Stimulated activated naive B cell treated with anti-CD40 and anti-IgM and Interleukin-4, amounts not matched to agents 10 μg/mL and 1 μg/mL and 100 μg/mL, for 72 hours (primary cell): Measurements from ENCODE around the gene AAMP.

Experiments used
- ATAC-seq, 2 donors: fragments of 150-1000 bp; cut with Tn5 transposase; replicated peaks; 2 replicates each; pipeline ENCODE4 v1.10.0; 2021; ENCODE audit warnings: moderate library complexity in 1 of 2
- DNase-seq: peaks from one replicate; pipeline ENCODE4 v3.0.0; 2021
- H3K27ac Mint-ChIP-seq: one replicate; pipeline ENCODE4 v1.8.0; 2022; ENCODE audit warnings: mild to moderate bottlenecking, mixed read lengths
- H3K27me3 Mint-ChIP-seq, 2 donors: one replicate each; pipeline ENCODE4 v1.8.0; 2022; ENCODE audit warnings: mixed read lengths in 2 of 2
- H3K36me3 Mint-ChIP-seq, 2 donors: one replicate each; pipeline ENCODE4 v1.8.0; 2022; ENCODE audit warnings: mixed read lengths in 2 of 2, mild to moderate bottlenecking in 1 of 2
- H3K4me1 Mint-ChIP-seq, 2 donors: one replicate each; pipeline ENCODE4 v1.8.0; 2022; ENCODE audit warnings: mixed read lengths in 2 of 2, mild to moderate bottlenecking in 1 of 2
- H3K4me3 Mint-ChIP-seq, 2 donors: one replicate each; pipeline ENCODE4 v1.8.0; 2022; ENCODE audit warnings: mild to moderate bottlenecking in 2 of 2, mixed read lengths in 2 of 2, moderate library complexity in 1 of 2
- H3K9me3 Mint-ChIP-seq, 2 donors: one replicate each; pipeline ENCODE4 v1.8.0; 2022; ENCODE audit warnings: mixed read lengths in 2 of 2, mild to moderate bottlenecking in 1 of 2

Gene AAMP

DNA sequence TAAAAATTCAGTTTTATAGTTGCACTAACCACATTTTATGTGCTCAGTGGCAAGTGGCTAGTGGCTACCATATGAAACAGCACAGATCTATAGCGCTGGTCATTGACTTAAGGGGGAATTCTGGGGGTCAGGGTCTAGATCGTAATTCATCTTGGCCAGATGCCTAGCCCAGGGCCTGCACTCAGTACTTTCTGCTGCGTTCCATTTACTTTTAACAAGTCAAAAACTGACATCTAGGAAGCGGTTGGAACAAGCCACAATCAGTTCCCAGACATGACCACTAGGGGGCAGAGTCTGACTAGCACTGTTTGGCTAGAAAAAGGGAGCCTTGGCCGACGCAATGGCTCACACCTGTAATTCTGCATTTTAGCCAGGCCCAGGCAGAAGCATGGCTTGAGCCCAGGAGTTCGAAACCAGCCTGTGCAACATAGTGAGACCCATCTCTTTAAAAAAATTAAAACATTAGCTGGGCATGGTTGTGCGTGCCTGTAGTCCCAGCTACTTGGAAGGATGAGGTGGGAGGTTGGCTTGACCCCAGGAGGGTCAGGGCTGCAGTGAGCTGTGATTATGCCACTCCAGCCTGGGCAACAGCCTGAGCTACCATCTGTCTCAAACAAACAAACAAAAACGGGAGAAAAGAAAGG is 31.4 kb upstream of the AAMP start:
- ATAC-seq (peak; percentile 97 to 98), DNase-seq (peak; percentile 79)
- no peaks in the 10 kb centered on the region for H3K9me3 Mint-ChIP-seq
- no peaks in the 10 kb centered on the region for H3K27me3 Mint-ChIP-seq
- H3K36me3 Mint-ChIP-seq, result no peaks in the 10 kb centered on the region
- peak overlapping the region; percentile 42 for H3K27ac Mint-ChIP-seq
- H3K4me1 Mint-ChIP-seq, result peaks cover 2 to 7% of the 10 kb centered on the region in 2 donors
- H3K4me3 Mint-ChIP-seq, result no peak overlapping the region

DNA sequence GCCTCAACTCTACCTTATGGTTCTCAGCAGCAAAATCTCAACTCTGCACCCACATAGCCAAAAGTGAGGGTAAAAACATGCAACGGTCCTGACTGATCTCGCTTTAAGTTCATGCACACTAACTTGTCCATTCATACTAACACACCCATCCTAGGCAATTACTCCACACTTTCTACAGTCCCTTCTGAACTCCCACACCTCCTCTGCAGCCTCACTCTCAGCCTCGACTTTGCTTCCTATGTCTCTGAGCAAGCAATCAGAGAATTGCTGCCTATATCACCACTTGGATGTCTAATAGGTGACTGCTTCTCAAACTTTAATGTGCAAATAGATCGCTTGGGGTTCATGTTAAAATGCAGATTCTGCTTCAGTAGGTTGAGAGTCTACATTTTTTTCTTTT is 30.2 kb upstream of the AAMP start:
- Mint-ChIP-seq H3K36me3 (no peaks in the 10 kb centered on the region), H3K4me3 (no peak overlapping the region), H3K27ac (no peak overlapping the region), H3K9me3 (no peaks in the 10 kb centered on the region), H3K4me1 (peaks cover 3 to 10% of the 10 kb centered on the region in 2 donors), H3K27me3 (no peaks in the 10 kb centered on the region)
- ATAC-seq (no peak), DNase-seq (no peak)

DNA sequence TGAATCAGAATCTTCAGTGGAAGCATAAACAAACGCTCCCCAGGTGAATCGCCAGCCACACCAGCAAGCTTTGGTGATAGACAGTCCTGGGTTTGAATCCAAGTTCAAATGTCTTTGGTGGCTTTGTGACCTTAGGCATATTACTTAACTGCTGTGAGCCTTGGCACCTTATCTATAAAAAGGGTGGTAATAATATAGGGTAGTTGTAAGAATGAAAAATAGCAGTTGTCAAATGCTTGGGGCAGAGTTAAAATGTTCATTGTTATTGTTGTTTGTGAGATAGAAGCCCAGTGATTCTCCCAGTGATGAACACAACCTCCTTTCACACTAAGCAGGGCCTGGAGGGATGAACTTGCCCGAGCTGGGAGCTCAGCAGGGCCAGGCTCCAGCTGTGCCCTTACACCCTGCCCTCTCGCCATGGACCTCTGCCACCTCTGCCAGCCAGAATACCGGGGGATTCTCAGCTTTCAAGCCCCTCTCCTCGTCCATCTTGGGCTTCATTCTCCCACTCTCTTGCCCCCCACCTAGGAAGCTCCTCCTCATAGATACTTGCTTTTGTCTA is 28.5 kb upstream of the AAMP start:
- peaks cover 6 to 28% of the 10 kb centered on the region in 2 donors for H3K4me1 Mint-ChIP-seq
- no peak overlapping the region for H3K27ac Mint-ChIP-seq
- no peaks in the 10 kb centered on the region for H3K9me3 Mint-ChIP-seq
- H3K27me3 Mint-ChIP-seq, result no peaks in the 10 kb centered on the region
- DNase-seq (no peak), ATAC-seq (no peak)
- H3K36me3 Mint-ChIP-seq, result no peaks in the 10 kb centered on the region
- H3K4me3 Mint-ChIP-seq, result no peak overlapping the region

DNA sequence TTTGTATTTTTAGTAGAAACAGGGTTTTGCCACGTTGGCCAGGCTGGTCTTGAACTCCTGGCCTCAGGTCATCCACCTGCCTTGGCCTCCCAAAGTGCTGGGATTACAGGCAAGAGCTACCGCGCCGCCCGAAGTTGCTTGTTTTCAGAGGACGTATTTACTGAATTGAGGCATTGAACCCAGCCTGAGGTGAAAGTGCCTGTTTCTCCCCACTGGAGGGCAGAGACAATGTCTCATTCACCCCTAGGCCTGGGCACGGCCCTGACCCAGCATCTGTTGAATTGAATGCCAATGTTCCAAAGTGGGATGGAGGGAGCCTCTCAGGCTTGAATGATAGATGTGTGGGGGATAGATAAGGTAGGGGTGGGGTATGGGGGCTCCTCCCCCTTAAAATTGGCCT is 26.9 kb upstream of the AAMP start:
- ATAC-seq, result no peak
- Mint-ChIP-seq H3K4me1 (peaks cover 7 to 40% of the 10 kb centered on the region in 2 donors), H3K4me3 (no peak overlapping the region), H3K27me3 (no peaks in the 10 kb centered on the region), H3K9me3 (no peaks in the 10 kb centered on the region), H3K27ac (no peak overlapping the region), H3K36me3 (no peaks in the 10 kb centered on the region)
- DNase-seq, result no peak

DNA sequence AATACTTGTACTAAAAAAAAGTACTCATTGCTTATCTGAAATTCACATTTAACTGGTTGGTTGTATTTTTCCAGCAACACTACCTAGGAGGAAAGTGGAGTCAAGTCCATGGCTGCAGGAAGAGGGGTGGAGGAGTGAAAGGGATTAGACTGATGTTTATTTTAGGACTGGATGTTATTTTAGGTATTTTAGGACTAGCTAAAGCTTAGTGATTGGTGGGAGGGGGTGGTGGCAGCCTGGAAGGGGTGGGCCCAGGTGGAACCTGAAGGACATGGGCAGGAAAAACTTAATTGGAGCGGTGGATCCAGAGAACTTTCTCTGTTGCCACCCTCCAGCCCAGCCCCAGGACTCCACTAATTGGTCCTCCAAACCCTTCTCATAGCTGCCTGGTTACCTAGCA is 26.3 kb upstream of the AAMP start:
- no peak for DNase-seq
- no peaks in the 10 kb centered on the region for H3K36me3 Mint-ChIP-seq
- no peak for ATAC-seq
- H3K27me3 Mint-ChIP-seq, result no peaks in the 10 kb centered on the region
- no peak overlapping the region for H3K27ac Mint-ChIP-seq
- H3K4me1 Mint-ChIP-seq, result peaks cover 12 to 41% of the 10 kb centered on the region in 2 donors
- no peaks in the 10 kb centered on the region for H3K9me3 Mint-ChIP-seq
- no peak overlapping the region for H3K4me3 Mint-ChIP-seq

DNA sequence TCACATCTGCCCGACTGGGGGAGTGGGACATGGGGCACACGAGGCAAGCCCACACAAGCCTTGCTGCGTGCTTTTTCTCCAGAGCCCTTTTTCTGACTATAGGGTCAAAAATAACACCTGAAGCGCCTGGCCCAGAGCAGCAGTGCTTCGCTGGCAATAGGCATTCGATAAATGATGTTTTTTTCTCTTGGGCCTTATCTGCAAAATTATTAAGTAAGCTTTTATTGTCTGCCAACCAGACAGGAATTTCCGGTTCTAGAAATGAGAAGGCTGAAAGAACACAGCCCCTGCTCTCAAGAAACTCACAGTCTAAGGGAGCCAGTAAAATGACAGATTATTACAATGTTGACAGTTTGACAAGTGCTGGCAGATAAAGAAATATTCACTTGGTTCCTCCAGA is 25.1 kb upstream of the AAMP start:
- H3K27ac Mint-ChIP-seq, result peak overlapping the region; percentile 48
- no peak for DNase-seq
- H3K9me3 Mint-ChIP-seq, result no peaks in the 10 kb centered on the region
- peaks cover 19 to 51% of the 10 kb centered on the region in 2 donors for H3K4me1 Mint-ChIP-seq
- no peaks in the 10 kb centered on the region for H3K36me3 Mint-ChIP-seq
- no peaks in the 10 kb centered on the region for H3K27me3 Mint-ChIP-seq
- no peak for ATAC-seq
- no peak overlapping the region for H3K4me3 Mint-ChIP-seq

DNA sequence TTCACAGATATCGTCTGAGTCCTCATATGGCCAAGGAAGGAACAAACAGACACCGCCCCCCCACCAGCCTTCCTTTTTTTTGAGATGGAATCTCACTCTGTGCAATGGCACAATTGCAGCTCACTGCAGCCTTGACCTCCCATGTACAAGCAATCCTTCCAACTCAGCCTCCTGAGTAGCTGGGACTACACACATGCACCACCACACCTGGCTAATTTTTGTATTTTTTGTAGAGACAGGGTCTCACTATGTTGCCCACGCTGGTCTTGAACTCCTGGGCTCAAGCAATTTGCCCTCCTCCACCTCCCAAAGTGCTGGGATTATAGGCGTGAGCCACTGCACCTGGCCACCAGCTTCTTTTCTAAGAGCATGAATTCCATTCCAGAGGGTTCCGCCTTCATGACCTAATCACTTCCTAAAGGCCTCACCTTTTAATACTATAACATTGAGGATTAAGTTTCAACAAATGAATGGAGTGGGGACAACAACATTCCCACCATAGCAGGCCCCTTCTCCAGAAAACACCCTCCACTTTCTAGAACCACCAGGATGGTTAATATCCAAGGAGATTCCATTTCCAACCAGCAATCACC is 24.6 kb upstream of the AAMP start:
- ATAC-seq (no peak), DNase-seq (no peak)
- no peaks in the 10 kb centered on the region for H3K27me3 Mint-ChIP-seq
- no peaks in the 10 kb centered on the region for H3K36me3 Mint-ChIP-seq
- no peaks in the 10 kb centered on the region for H3K9me3 Mint-ChIP-seq
- peaks cover 23 to 56% of the 10 kb centered on the region in 2 donors for H3K4me1 Mint-ChIP-seq
- H3K27ac Mint-ChIP-seq, result no peak overlapping the region
- no peak overlapping the region for H3K4me3 Mint-ChIP-seq

DNA sequence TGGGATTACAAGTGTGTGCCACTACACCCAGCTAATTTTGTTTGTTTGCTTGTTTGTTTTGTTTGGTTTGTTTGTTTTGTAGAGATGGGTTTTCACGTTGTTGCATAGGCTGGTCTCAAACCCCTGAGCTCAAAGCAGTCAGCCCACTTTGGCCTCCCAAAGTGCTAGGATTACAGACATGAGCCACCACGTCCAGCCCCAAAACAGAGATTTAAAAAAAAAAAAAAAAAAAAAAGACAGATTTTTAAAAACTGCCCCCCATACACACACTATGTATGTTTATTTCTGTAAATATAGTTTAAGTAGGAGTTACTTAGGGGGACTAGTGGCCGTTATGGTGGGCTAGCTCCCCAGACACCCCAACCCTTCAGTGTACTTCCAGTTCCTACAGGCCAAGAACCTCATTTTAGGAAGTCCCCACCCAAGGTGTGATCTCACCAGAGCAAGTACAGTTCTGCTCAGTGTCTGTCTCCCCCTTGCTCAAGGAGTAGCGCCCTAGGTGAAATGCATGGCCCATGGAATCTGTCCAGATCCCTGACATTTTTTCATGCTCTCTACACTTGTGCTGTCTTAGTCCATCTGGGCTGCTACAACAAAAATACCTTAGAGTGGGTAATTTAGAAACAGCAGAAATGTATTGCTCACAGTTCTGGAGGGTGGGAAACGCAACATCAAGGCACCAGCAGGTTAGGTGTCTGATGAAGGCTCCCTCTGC is 23.9 kb upstream of the AAMP start:
- H3K4me3 Mint-ChIP-seq, result peak overlapping the region in 1 of 2 donors; percentile 17
- no peaks in the 10 kb centered on the region for H3K27me3 Mint-ChIP-seq
- H3K9me3 Mint-ChIP-seq, result no peaks in the 10 kb centered on the region
- peaks cover 0 to 3% of the 10 kb centered on the region in 2 donors for H3K36me3 Mint-ChIP-seq
- DNase-seq (no peak), ATAC-seq (no peak)
- peaks cover 26 to 63% of the 10 kb centered on the region in 2 donors for H3K4me1 Mint-ChIP-seq
- H3K27ac Mint-ChIP-seq, result no peak overlapping the region

DNA sequence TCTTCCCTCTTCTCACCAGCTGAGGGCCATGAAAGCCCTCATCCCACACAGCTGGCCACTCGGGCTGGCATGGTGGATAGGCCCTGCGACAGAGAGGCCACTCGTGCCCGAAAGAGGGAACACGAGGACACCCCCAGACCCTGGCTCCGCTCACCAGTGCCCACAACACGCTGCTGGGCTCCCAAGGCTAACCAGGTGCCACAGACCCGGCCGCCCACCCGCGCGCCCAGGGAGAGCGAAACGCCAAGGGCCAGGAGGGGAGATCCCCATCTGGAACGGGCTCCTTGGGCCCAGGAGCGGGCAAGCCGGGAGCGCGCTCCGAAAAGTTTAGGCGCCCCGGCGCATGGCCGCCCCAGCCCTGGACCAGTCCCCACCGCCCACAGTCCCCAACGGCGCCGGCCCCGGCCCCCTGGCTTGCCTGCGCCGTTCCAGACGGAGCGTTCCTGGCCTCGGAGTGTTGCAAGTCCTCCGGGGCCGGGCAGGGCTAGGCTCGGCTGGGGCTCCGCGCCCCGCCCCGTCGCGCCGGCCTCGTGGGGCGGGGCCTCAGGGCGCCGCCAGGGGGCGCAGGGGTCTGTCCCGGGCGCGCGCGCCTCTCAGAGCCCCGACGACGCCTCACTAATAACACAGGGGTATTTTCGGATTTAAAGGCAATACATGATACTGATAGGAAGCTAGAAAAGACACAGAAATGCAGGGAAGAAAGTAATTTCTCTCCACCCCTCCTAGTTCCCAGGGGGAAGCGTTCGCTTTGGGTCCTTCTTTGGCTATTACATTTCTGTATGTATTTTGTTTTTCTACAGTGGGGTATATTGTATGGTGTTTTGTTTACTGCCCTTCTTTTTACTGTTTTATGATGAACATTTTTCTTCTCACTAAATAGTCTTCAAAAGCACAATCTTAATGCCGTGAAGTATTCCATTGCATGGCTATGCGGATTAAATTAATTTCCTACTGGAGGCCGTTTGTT is 22.4 kb upstream of the AAMP start, which contains the start of gene TMBIM1:
TSS of gene TMBIM1 (minus strand) at position 456 of the 967 bp plus-strand sequence. CDS start 10,362 bp downstream, outside the sequence.
- peak within 1 kb of the TSS; percentile 91 for H3K4me3 Mint-ChIP-seq
- H3K4me1 Mint-ChIP-seq, result peaks cover 36 to 76% of the 10 kb centered on the region in 2 donors
- peaks cover 1 to 6% of the 10 kb centered on the region in 2 donors for H3K36me3 Mint-ChIP-seq
- ATAC-seq, result peak; percentile 85 to 86
- no peaks in the 10 kb centered on the region for H3K9me3 Mint-ChIP-seq
- H3K27ac Mint-ChIP-seq, result peak within 1 kb of the TSS; percentile 85
- H3K27me3 Mint-ChIP-seq, result no peaks in the 10 kb centered on the region
- peak; percentile 78 for DNase-seq

DNA sequence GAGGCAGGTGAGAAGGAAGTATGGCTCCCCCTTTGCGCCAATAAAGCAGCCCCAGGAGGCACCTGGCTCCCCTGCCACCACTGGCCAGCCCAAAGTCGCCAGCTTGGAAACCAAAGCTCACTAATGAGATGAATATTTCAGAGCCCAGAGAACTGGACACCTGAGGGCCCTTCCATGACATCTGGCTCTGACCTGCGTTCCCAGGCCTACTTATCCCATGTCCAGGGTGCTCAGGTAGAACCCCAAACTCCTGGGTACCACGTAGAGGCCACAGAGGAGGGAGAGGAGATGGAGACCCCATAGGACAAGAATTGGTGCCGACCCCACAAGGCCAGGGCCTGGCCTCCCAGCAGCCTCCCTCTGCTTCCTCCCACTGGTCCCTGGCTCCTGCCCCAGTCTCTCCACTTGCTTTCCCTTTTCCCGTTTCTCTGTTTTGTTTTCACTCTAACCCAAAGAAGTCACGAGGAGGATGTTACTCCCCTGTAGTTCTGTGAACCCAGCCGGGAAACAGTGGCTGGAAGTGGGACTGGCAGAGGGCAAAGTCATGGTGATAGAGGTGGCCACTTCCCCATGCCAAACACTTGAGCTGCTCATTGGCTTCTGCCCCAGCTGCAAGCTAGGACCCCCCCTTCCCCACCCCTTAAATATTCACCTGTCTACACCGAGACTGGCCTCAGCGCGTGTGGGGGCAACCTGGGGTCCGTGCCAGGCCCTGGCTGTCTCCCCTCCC is 21.5 kb upstream of the AAMP start:
- H3K4me1 Mint-ChIP-seq, result peaks cover 43 to 84% of the 10 kb centered on the region in 2 donors
- peak overlapping the region; percentile 85 for H3K27ac Mint-ChIP-seq
- H3K27me3 Mint-ChIP-seq, result no peaks in the 10 kb centered on the region
- peak overlapping the region; percentile 91 for H3K4me3 Mint-ChIP-seq
- DNase-seq (no peak), ATAC-seq (peak; percentile 1)
- H3K36me3 Mint-ChIP-seq, result peaks cover 1 to 8% of the 10 kb centered on the region in 2 donors
- no peaks in the 10 kb centered on the region for H3K9me3 Mint-ChIP-seq

DNA sequence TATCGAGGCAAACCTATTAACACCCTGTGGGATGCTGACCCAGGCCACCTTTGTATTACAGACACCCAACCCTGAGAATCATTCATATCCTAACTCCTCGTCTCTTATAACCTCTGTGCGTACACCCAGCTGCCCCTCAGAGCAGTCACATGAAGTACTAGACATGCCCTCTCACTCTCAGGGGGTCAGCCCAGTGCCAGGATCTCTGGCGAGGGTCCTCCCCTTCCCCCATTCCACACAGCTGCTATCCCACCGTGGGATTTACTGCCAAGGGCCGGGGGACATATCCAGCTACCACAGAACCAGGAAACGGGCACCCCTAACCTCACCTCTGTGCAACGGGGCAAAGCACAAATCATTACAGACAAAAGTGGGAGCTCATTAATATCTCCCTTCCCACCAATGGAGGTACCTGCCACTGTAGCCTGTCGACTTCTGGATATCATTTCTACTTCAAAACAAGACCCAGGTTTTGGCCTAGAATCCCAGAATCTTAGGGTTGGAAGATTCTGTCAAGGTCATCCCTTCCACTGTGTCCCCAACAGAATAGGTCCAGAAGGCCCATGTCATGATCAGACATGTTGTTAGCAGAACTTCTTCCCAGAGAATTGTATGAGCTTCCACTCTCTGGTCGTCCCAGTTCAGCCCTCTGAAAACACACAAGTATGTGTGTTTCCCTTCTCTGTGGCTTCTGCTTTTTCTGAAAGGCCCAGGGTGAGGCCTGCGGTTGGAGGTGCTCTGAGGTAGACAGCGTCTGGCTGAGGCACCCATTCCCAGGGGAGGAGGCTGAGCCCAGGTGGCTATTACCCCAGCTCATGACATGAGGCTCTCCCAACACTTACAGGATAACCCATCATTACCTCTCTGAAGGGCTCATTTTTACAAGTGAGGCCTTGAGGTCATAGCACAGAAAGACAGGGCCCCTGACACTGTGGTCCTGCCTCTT is 20.7 kb upstream of the AAMP start:
- H3K36me3 Mint-ChIP-seq, result peaks cover 1 to 10% of the 10 kb centered on the region in 2 donors
- H3K27ac Mint-ChIP-seq, result peak overlapping the region; percentile 85
- H3K9me3 Mint-ChIP-seq, result no peaks in the 10 kb centered on the region
- peak; percentile 60 to 71 for ATAC-seq
- no peaks in the 10 kb centered on the region for H3K27me3 Mint-ChIP-seq
- H3K4me3 Mint-ChIP-seq, result peak overlapping the region; percentile 91
- DNase-seq, result peak; percentile 78
- peaks cover 50 to 93% of the 10 kb centered on the region in 2 donors for H3K4me1 Mint-ChIP-seq

DNA sequence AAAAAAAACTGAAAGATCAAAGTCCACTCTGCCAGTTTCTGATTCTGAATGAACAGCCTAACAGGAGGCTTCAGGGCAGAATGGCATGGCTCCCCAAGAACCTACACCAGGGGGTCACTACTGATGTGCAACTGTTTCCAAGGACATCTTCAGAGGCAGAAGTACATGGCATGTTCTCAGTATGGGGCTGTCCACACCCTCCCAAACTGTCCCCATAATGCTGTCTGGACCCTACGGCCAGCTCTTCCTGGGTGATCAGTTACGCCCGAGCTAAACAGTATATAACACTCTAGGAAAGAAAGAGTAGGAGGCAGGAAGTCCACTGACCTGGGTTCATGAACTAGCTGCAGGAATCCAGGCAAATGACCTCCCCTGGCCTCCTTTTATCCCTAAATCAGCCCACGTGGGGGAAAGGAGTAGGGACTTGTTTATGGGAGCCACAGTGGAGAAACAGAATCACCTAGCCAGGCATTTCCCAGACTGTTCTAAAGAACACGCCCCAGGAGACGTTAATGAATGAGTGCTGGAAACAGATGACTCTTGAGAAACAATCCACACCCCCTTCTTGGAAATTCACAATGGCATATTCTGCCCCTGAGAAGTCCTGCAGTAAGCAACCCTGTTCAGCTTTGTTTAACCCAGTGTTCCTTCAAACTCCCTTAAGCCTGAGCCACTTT is 19.8 kb upstream of the AAMP start:
- Mint-ChIP-seq H3K4me3 (peak overlapping the region; percentile 91), H3K36me3 (peaks cover 1 to 13% of the 10 kb centered on the region in 2 donors), H3K27me3 (no peaks in the 10 kb centered on the region), H3K27ac (peak overlapping the region; percentile 85), H3K9me3 (no peaks in the 10 kb centered on the region), H3K4me1 (peaks cover 53 to 94% of the 10 kb centered on the region in 2 donors)
- DNase-seq (no peak), ATAC-seq (no peak)
